GM18907 (cell line): Measurements from ENCODE around the gene SLC22A31.

Source experiments
- ATAC-seq: cut with Tn5 transposase; IDR thresholded peaks from one replicate; pipeline ENCODE4 v1.9.1; 2021; ENCODE audit warnings: mild to moderate bottlenecking, moderate library complexity; ENCODE audit not compliant: unreplicated experiment

The SLC22A31 gene

GRCh38 chr16:89179656-89180315 is 20.6 kb downstream of the SLC22A31 start:
- ATAC-seq, result no peak

GRCh38 chr16:89179148-89179484 is 21.2 kb downstream of the SLC22A31 start:
- ATAC-seq, result no peak

- no peak for ATAC-seq
These were observed 21.7 kb downstream of the SLC22A31 start for GRCh38 chr16:89178453-89179147.

- no peak for ATAC-seq
These were observed 22.8 kb downstream of the SLC22A31 start for GRCh38 chr16:89177501-89177900.

- no peak for ATAC-seq
These were observed 23.6 kb downstream of the SLC22A31 start for GRCh38 chr16:89176717-89177116.

GRCh38 chr16:89176147-89176690 is 24.1 kb downstream of the SLC22A31 start:
- ATAC-seq, result no peak

GRCh38 chr16:89175280-89176146 is 24.8 kb downstream of the SLC22A31 start:
- no peak for ATAC-seq

GRCh38 chr16:89174877-89175276 is 25.5 kb downstream of the SLC22A31 start:
- no peak for ATAC-seq

- no peak for ATAC-seq
These were observed 26.1 kb downstream of the SLC22A31 start for GRCh38 chr16:89174055-89174827.

- no peak for ATAC-seq
These were observed 27.0 kb downstream of the SLC22A31 start for GRCh38 chr16:89173174-89173921.

- ATAC-seq, result no peak
These were observed 27.7 kb downstream of the SLC22A31 start for GRCh38 chr16:89172528-89173173.

- ATAC-seq, result no peak
These were observed 28.2 kb downstream of the SLC22A31 start for GRCh38 chr16:89172171-89172527.

GRCh38 chr16:89171216-89172170 is 28.8 kb downstream of the SLC22A31 start, which contains the start of gene CDH15:
TSS of gene CDH15 (plus strand) at chr16:89171748. CDS start at chr16:89171832, 84 bp downstream.
- peak; percentile 65 for ATAC-seq

- peak; percentile 1 for ATAC-seq
These were observed 29.8 kb downstream of the SLC22A31 start for GRCh38 chr16:89170346-89171215.

GRCh38 chr16:89169778-89170177 is 30.6 kb downstream of the SLC22A31 start:
- no peak for ATAC-seq

- ATAC-seq, result no peak
These were observed 31.8 kb downstream of the SLC22A31 start for GRCh38 chr16:89168381-89169189.
